ENCODE data around the gene TXNDC11. TPM values are rescaled to one million over a fixed set of nuclear protein-coding genes. Genes with fewer than 3 reads are reported as not detected.
A peak's percentile ranks its signal among the peaks of the same experiment; 100 is the strongest.

Gene TXNDC11
- total RNA-seq, 6 experiments from 2014 or later = 43.2 to 63.3 (median 54.0) TPM

DNA sequence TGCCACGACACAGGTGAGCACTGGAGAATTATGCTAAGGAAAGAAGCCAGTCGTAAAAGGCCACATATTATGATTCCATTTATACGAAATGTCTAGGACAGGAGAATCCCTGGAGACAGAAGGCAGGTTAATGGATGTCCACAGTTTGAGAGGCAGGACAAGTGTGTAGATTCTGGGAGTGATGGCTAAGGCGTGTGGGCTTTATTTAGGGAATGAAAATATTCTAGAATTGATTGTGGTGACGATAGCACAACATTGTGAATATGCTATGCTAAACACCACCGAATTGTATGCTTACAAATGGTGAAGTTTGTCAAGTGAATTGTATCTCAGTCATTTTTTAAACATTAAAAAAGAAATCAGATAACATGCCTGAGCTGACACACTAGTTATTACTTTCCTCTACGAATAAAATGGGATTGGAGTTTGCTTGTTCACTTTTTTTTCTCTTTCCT lies 5.3 kb upstream of the TXNDC11 start:
- Histone ChIP-seq H3K27ac (peak overlapping the region; percentile 61 to 95 (median 95)), H3K4me1 (peaks cover 0 to 43% (median 20%) of the 10 kb centered on the region in 4 donors), H3K27me3 (no peaks in the 10 kb centered on the region), H3K9me3 (no peaks in the 10 kb centered on the region), H3K36me3 (peaks cover 6 to 23% (median 10%) of the 10 kb centered on the region in 4 donors), H3K4me3 (peak overlapping the region in 2 of 3 donors; percentile 12 to 17)
- intact Hi-C loops (cut with DNase I) = no loop called here
- WGBS (ENCODE audit: insufficient coverage, low coverage, low lambda C conversion rate, missing lambda C conversion rate) = 30% methylated on average over 7 of the region's 7 CpGs
- TF ChIP-seq CTCF (IDR thresholded peaks at IDR 0.05) (no peak), POLR2A (IDR thresholded peaks at IDR 0.05) (no peak)
- DNase-seq = no peak
- ATAC-seq = no peak

DNA sequence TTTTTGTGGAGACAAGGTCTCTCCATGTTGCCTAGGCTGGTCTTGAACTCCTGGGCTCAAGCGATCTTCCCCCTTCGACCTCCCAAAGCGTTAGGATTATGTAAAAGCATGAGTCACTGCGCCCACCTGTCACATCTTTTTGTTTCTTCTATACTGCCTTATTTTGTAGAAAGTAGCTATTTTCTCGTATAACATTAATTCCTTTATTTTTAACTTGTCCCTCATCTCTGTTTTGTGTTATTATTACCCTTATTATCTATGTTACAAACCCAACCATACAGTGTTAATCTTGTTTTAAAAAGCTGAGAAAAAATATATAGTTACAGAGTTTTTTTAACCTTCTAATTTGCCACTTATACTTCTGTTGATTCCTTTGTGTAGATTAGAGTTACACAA lies 1.4 kb upstream of the TXNDC11 start:
- WGBS (ENCODE audit: insufficient coverage, low coverage, low lambda C conversion rate, missing lambda C conversion rate) = 78% methylated on average over 5 of the region's 5 CpGs
- peaks cover 0 to 58% (median 21%) of the 10 kb centered on the region in 4 donors for H3K4me1 ChIP-seq
- H3K36me3 ChIP-seq = no peaks in the 10 kb centered on the region
- H3K27me3 ChIP-seq = no peaks in the 10 kb centered on the region
- DNase-seq = no peak
- no peak for ATAC-seq
- intact Hi-C loops (cut with DNase I) = no loop called here
- H3K27ac ChIP-seq = peak overlapping the region; percentile 95 to 99 (median 98)
- TF ChIP-seq CTCF (IDR thresholded peaks at IDR 0.05) (no peak), POLR2A (IDR thresholded peaks at IDR 0.05) (no peak)
- no peak overlapping the region for H3K4me3 ChIP-seq
- H3K9me3 ChIP-seq = no peaks in the 10 kb centered on the region

GRCh38 chr16:11743308-11744074 lies 834 bp upstream of the TXNDC11 start:
- Histone ChIP-seq H3K27me3 (no peaks in the 10 kb centered on the region), H3K4me1 (peaks cover 0 to 61% (median 22%) of the 10 kb centered on the region in 4 donors), H3K9me3 (no peaks in the 10 kb centered on the region), H3K27ac (peak overlapping the region; percentile 95 to 99 (median 98)), H3K4me3 (peak overlapping the region; percentile 36 to 86 (median 56)), H3K36me3 (peaks cover 0 to 1% (median 0%) of the 10 kb centered on the region in 4 donors)
- 14% methylated on average over 20 of the region's 21 CpGs for WGBS (ENCODE audit: insufficient coverage, low coverage, low lambda C conversion rate, missing lambda C conversion rate)
- TF ChIP-seq POLR2A (IDR thresholded peaks at IDR 0.05) (peak; percentile 13), CTCF (IDR thresholded peaks at IDR 0.05) (no peak)
- ATAC-seq (peak; percentile 54 to 72 (median 58)), DNase-seq (peak; percentile 69 to 89 (median 82))
- intact Hi-C loops (cut with DNase I) = no loop called here

DNA sequence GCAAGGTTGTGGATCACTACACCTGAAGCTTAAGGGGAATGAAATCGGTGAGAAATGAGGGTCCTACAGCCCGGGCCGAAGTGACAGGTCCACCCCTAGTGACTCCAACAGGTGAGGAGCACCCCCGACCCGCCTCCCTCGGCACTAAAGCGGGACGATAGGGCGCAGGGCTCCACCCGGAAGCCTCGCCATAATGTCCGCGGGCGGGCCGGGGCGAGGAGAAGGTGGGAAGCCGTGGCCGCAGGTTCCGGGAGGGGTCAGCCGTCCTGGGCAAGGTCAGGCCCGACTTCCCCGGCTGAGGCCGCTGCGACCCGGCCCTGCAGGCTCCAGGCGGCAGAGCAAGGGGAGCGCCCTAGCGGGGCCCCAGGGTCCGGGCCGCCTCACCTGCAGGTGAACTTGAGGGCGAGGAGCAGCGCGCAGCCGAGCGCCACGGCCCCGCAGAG lies 543 bp downstream of the TXNDC11 start:
- Histone ChIP-seq H3K9me3 (no peaks in the 10 kb centered on the region), H3K4me3 (peak overlapping the region; percentile 86 to 87 (median 86)), H3K27me3 (no peaks in the 10 kb centered on the region), H3K36me3 (peaks cover 0 to 4% (median 0%) of the 10 kb centered on the region in 4 donors), H3K4me1 (peaks cover 0 to 56% (median 22%) of the 10 kb centered on the region in 4 donors), H3K27ac (peak overlapping the region; percentile 95 to 99 (median 98))
- 0% methylated on average over 5 of the region's 37 CpGs for WGBS (ENCODE audit: insufficient coverage, low coverage, low lambda C conversion rate, missing lambda C conversion rate)
- DNase-seq (peak; percentile 63 to 74 (median 65)), ATAC-seq (peak in 3 of 4 donors; percentile 0 to 9 (median 1))
- intact Hi-C loops (cut with DNase I) = no loop called here
- TF ChIP-seq POLR2A (IDR thresholded peaks at IDR 0.05) = no peak
- TF ChIP-seq CTCF (IDR thresholded peaks at IDR 0.05) = no peak
